Measurements from ENCODE around the gene CEACAM16.

GRCh38 chr19:44702551-44703176, 3.7 kb downstream of the CEACAM16 start:
- no peak for TF ChIP-seq CTBP1 (IDR thresholded peaks at IDR 0.05; ENCODE audit: borderline replicate concordance)
- TF ChIP-seq SP1 (IDR thresholded peaks at IDR 0.05): no peak
- no peak for TF ChIP-seq ELF4 (IDR thresholded peaks at IDR 0.05)
- TF ChIP-seq SUZ12 (IDR thresholded peaks at IDR 0.05): no peak
- TF ChIP-seq, protein P1, sequence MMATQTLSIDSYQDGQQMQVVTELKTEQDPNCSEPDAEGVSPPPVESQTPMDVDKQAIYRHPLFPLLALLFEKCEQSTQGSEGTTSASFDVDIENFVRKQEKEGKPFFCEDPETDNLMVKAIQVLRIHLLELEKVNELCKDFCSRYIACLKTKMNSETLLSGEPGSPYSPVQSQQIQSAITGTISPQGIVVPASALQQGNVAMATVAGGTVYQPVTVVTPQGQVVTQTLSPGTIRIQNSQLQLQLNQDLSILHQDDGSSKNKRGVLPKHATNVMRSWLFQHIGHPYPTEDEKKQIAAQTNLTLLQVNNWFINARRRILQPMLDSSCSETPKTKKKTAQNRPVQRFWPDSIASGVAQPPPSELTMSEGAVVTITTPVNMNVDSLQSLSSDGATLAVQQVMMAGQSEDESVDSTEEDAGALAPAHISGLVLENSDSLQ (IDR thresholded peaks at IDR 0.05): no peak

All from HEK293T (cell line).